Psoas muscle (tissue), 8 donors: ENCODE results near the gene OTOG. TPM values are rescaled to one million over a fixed set of nuclear protein-coding genes. Genes with fewer than 3 reads are reported as not detected.

Experiments used
- ATAC-seq, 4 donors: fragments of 200-7000 bp; cut with Tn5 transposase; one replicate each; pipeline ENCODE4 v1.9.1; 2020; ENCODE audit warnings: moderate library complexity in 3 of 4, mild to moderate bottlenecking in 2 of 4
- DNase-seq, 2 donors: peaks; one replicate each; pipeline ENCODE4 v3.0.0-alpha.2; 2020
- H3K27ac ChIP-seq: fragments of 200-600 bp; one replicate; pipeline ENCODE4 v1.8.0; 2022
- H3K27me3 ChIP-seq, 3 donors: fragments of 200-600 bp in 1 of 3; one replicate each; pipeline versions ENCODE4 v1.6.1 to v1.8.0; 2013 to 2022; ENCODE audit warnings: low read length in 2 of 3, mild to moderate bottlenecking in 2 of 3, moderate library complexity in 1 of 3; ENCODE audit not compliant: insufficient read depth in 3 of 3
- H3K36me3 ChIP-seq, 2 donors: fragments of 200-600 bp in 1 of 2; one replicate each; pipeline versions ENCODE4 v1.6.1 to v1.8.0; 2013 to 2022; ENCODE audit warnings: low read depth in 1 of 2, mild to moderate bottlenecking in 1 of 2, moderate library complexity in 1 of 2; ENCODE audit not compliant: insufficient read depth in 1 of 2
- H3K4me1 ChIP-seq: fragments of 200-600 bp; one replicate; pipeline ENCODE4 v1.8.0; 2022
- H3K4me3 ChIP-seq: fragments of 200-600 bp; one replicate; pipeline ENCODE4 v1.8.0; 2022; ENCODE audit warnings: mild to moderate bottlenecking
- H3K9me3 ChIP-seq: fragments of 200-600 bp; one replicate; pipeline ENCODE4 v1.8.0; 2022
- WGBS, 3 donors: extraction: QIAGEN DNeasy Blood & Tissue Kit; methylation state at CpG; one replicate each; pipeline versions ENCODE4 v1.1.6 to v1.1.7; 2013; 5-methylcytosine and 5-hydroxymethylcytosine counted together
- intact Hi-C, 2 donors: fragments of 100-400 bp; cut with DNase I; formaldehyde crosslinking; loops; one replicate each; pipeline versions ENCODE4 v1.11.0 to v1.14.2; 2022
- polyA plus RNA-seq, 3 donors: library from polyadenylated mRNA; stranded (reverse); fragments of 200-250 nt; gene quantifications; one replicate each; pipeline ENCODE4 v1.2.3, GENCODE V29; 2013
- total RNA-seq, 4 donors: library from RNA; stranded (reverse); fragmentation: NEBNext Ultra II Directional in 2 of 4; extraction: Animal tissue kit (Norgen Biotek cat#: 25700) in 2 of 4; gene quantifications; one replicate each; pipeline versions ENCODE4 v1.2.1 to v1.2.4, GENCODE V29; 2021 to 2023
- TF ChIP-seq, protein P1 (sequence below): fragments of 200-600 bp; IDR thresholded peaks from one replicate; pipeline ENCODE4 v1.8.0; 2022; ENCODE audit warnings: antibody characterized with exemption
- donor health status: healthy with polysubstance abuse.
- donor health status: DM: no; HTN: no; CAD: no; lungs with moderate emphysema.
- donor health status: Bipolar disorder and iron deficiency.
- donor health status: healthy.
- donor health status: DM: yes; HTN: yes; CAD: no.
- donor health status: DM: no; HTN: no; CAD: no.
- donor health status: DM: no; HTN: no; CAD: no.
- donor health status: DM: yes; HTN: yes; CAD: no.

The OTOG gene
- total and polyA plus RNA-seq, 7 donors = not detected

- intact Hi-C loops = no loop called here
- H3K4me1 ChIP-seq = no peaks in the 10 kb centered on the region
- DNase-seq (no peak), ATAC-seq (no peak)
- TF ChIP-seq, protein P1, sequence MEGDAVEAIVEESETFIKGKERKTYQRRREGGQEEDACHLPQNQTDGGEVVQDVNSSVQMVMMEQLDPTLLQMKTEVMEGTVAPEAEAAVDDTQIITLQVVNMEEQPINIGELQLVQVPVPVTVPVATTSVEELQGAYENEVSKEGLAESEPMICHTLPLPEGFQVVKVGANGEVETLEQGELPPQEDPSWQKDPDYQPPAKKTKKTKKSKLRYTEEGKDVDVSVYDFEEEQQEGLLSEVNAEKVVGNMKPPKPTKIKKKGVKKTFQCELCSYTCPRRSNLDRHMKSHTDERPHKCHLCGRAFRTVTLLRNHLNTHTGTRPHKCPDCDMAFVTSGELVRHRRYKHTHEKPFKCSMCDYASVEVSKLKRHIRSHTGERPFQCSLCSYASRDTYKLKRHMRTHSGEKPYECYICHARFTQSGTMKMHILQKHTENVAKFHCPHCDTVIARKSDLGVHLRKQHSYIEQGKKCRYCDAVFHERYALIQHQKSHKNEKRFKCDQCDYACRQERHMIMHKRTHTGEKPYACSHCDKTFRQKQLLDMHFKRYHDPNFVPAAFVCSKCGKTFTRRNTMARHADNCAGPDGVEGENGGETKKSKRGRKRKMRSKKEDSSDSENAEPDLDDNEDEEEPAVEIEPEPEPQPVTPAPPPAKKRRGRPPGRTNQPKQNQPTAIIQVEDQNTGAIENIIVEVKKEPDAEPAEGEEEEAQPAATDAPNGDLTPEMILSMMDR = no peak
- no peaks in the 10 kb centered on the region for H3K36me3 ChIP-seq
- H3K27me3 ChIP-seq = no peaks in the 10 kb centered on the region
- no peak overlapping the region for H3K27ac ChIP-seq
- H3K9me3 ChIP-seq = no peaks in the 10 kb centered on the region
- no peak overlapping the region for H3K4me3 ChIP-seq
- WGBS, 3 donors = 92 to 95% (median 95%) methylated on average over 4 of the region's 4 CpGs
These were observed 34.6 kb downstream of the OTOG start for GRCh38 chr11:17581732-17582053.

DNA sequence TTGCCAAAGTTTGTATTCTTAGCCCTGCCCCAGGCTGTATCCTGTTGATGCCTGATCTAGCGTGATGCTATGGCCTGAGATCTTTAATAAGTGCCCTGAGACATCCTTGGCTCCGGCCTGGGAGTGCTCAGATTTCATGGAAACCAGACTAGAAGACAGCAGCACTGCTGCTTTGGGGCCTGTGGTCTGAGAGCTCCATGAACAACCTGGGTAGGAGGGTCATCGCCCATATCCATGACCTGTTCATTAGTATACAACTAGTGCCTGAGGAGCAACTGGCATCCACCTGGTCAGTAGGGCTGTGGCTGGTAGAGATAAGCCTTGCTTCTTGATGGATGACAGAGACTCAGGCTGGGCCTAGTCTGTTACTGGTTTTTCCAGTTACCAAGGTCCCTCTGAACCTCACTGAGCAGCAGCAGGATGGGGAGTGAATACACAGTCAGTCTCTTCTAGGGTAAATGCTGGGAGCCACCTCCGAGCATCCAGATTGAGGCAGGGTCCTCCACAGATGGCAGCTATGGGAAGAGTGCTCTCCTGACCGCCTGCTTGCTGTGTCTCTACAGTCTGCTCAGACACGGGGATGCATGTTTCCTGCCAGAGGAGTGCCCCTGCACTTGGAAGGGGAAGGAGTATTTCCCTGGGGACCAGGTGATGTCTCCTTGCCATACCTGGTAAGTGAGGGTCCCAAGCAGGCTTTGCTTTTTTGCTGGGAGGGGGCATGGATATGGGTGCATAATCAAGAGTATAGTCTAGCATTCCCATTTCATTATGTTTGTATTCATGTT lies 39.0 kb downstream of the OTOG start:
- TF ChIP-seq, protein P1 = no peak
- no peak for DNase-seq
- Histone ChIP-seq H3K9me3 (no peaks in the 10 kb centered on the region), H3K27me3 (peaks cover 0 to 7% (median 0%) of the 10 kb centered on the region in 3 donors), H3K4me1 (no peaks in the 10 kb centered on the region), H3K36me3 (no peaks in the 10 kb centered on the region), H3K27ac (no peak overlapping the region), H3K4me3 (no peak overlapping the region)
- no peak for ATAC-seq
- WGBS, 3 donors = 68 to 71% (median 70%) methylated on average over 6 of the region's 6 CpGs
- intact Hi-C loops = no loop called here

- ATAC-seq = no peak
- no peaks in the 10 kb centered on the region for H3K9me3 ChIP-seq
- 74 to 78% (median 75%) methylated on average over 8 of the region's 8 CpGs for WGBS, 3 donors
- DNase-seq = no peak
- no peaks in the 10 kb centered on the region for H3K4me1 ChIP-seq
- H3K27ac ChIP-seq = no peak overlapping the region
- intact Hi-C loops = no loop called here
- TF ChIP-seq, protein P1 = no peak
- peaks cover 0 to 10% (median 0%) of the 10 kb centered on the region in 3 donors for H3K27me3 ChIP-seq
- no peaks in the 10 kb centered on the region for H3K36me3 ChIP-seq
- H3K4me3 ChIP-seq = no peak overlapping the region
These were observed 41.1 kb downstream of the OTOG start for GRCh38 chr11:17588166-17588565.

GRCh38 chr11:17588721-17589120 lies 41.7 kb downstream of the OTOG start:
- intact Hi-C loops = no loop called here
- Histone ChIP-seq H3K27me3 (peaks cover 0 to 10% (median 0%) of the 10 kb centered on the region in 3 donors), H3K4me1 (no peaks in the 10 kb centered on the region), H3K27ac (no peak overlapping the region), H3K4me3 (no peak overlapping the region), H3K36me3 (no peaks in the 10 kb centered on the region), H3K9me3 (no peaks in the 10 kb centered on the region)
- 84 to 96% (median 87%) methylated on average over 4 of the region's 4 CpGs for WGBS, 3 donors
- TF ChIP-seq, protein P1 = no peak
- DNase-seq (no peak), ATAC-seq (no peak)

DNA sequence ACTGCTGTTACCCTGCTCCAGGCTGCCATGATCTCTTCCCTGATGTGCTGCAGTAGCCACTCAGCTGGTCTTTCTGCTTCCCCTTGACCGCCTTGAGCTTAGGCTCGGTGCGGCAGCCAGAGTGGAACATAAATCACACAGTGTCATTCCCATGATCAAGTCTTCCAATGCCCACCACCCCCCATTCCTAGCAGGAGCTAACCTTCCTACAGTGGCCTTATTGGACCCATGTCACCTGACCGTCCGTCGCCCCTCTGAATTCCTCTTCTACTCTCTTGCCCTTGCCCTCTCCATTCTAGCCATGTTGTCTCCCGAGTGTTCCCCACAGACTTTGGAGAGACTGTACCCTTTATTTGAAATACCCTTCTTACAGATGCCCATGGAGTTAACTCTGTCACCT lies 43.4 kb downstream of the OTOG start:
- H3K27ac ChIP-seq = no peak overlapping the region
- no peak for DNase-seq
- 87 to 94% (median 89%) methylated on average over 7 of the region's 7 CpGs for WGBS, 3 donors

More for the DNA sequence above, 43.4 kb downstream of the OTOG start:
- Histone ChIP-seq H3K9me3 (no peaks in the 10 kb centered on the region), H3K27me3 (peaks cover 0 to 10% (median 0%) of the 10 kb centered on the region in 3 donors), H3K4me1 (no peaks in the 10 kb centered on the region), H3K4me3 (no peak overlapping the region), H3K36me3 (no peaks in the 10 kb centered on the region)
- ATAC-seq = no peak
- TF ChIP-seq, protein P1 = no peak
- intact Hi-C loops = no loop called here
